GM12874 (cell line): Measurements from ENCODE around the gene ASIC1.

Source experiments
- TF ChIP-seq, protein P1 (sequence below): IDR thresholded peaks from 2 replicates; pipeline ENCODE4 v1.5.1; 2011; ENCODE audit warnings: low read depth, mild to moderate bottlenecking, control low read depth, low read length, moderate library complexity; ENCODE audit not compliant: insufficient read depth

The ASIC1 gene

DNA sequence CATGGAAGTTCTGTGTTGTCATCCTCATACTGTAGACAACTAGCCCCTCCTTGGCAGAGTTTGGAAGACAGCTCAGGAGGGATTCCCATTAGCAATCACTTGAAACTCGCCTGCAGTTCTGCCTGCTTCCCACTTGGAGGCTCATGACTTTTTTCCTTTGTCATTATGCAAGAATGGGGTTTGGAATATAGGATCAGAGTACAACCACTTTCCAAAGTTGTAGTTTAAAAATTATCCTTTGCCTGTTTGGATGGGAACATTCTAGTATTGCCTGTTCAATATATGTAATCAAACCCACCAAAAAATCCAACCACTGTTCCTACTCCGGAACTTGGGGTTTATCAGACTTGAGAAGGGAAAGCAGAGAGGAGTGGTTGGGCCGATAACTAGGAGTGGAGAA is 44.3 kb downstream of the ASIC1 start:
- TF ChIP-seq, protein P1, sequence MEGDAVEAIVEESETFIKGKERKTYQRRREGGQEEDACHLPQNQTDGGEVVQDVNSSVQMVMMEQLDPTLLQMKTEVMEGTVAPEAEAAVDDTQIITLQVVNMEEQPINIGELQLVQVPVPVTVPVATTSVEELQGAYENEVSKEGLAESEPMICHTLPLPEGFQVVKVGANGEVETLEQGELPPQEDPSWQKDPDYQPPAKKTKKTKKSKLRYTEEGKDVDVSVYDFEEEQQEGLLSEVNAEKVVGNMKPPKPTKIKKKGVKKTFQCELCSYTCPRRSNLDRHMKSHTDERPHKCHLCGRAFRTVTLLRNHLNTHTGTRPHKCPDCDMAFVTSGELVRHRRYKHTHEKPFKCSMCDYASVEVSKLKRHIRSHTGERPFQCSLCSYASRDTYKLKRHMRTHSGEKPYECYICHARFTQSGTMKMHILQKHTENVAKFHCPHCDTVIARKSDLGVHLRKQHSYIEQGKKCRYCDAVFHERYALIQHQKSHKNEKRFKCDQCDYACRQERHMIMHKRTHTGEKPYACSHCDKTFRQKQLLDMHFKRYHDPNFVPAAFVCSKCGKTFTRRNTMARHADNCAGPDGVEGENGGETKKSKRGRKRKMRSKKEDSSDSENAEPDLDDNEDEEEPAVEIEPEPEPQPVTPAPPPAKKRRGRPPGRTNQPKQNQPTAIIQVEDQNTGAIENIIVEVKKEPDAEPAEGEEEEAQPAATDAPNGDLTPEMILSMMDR, result no peak

DNA sequence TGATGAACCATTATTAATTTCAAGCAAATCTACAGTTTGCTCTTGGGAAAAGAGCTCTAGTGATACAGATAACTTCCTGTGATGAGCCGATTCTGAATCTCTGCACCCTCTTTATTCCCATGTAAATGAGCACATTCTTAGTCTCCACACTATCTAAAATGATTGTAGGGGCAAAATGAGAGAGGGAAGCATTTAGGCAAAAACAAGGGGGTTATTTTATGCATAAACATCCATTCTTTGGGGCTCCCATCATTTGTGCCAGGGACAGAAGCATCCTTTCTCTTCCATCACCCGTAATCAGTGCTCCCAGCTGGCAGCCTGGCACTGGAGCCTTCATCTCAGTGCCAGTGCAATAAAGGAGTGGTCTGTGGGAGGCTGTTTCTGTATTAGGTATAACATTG is 44.7 kb downstream of the ASIC1 start:
- TF ChIP-seq, protein P1, result no peak

DNA sequence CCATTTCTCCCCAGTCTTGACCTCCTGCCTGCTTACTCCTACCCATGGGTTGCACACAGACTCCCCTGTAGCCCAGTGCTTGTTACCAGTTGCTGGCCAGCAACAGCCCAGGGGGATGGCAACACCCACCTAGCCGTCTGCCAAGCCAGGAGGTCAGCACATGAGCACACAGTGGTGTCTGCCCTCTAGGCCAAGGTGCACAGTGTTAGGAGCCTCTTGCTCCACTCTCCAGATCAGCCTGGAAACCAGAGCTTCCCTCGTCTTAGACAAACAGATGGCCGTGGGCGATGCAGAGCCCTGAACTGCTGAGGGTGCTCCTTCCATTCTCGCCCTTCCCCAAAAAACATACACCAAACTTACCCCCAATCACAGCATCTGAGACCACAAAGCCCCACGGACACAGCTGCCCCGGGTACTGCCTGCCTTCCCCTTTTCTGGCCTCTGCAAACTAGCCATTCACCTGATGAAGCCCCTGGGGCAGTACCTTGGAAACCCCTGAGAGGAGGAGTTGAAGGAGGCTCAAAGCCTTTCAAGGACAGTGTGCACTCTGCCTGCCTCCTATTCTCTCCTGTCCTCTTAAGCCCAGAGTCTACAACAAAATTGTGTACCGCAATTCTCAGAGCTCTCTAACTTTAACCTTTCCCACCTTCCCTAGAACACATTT is 45.4 kb downstream of the ASIC1 start:
- TF ChIP-seq, protein P1, result no peak

DNA sequence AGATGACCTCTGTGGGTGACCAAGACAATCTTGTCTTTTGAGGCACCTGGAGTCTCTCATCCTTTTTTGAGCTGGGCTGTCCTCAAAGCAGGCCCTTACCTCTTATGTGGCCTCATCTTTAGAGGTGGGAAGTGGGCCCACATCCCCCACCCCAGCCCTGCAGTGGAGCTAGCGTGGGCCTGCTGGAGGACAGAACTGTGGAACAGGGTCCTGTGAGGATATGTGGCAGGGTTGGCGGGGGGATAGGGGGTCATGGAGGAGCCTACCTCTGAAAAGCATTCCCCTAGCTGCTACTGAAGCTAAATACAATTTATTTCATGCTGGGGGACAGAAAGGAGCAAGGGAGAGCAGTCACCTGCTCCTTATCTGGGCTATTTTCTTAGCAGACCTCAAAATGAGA is 46.0 kb downstream of the ASIC1 start:
- TF ChIP-seq, protein P1, result no peak

DNA sequence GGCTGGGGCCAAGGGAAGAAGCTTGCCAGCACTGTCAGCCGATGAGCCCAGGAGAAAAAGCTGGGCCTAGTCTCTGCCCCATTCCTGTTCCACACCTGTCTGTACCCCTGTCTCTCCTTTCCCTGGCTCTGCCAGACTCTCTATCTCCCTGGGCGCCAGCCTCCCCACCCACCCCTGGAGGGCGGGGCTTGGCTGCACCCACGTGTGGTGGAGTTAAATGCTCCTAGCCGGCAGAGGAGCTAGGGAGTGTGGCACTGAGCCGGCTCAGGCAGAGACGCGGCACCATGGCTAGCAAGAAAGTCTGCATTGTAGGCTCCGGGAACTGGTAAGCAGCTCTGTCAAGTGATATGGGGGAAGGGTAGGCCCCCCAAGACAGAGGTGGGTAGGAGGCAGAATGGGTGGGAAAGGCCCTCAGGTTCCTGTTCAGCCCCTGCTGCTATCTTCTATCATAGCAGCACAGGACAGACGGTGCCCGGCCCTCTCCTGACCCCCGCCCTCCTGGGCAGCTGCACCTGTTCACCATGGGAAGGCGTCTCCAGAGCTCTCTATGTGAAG is 46.4 kb downstream of the ASIC1 start, which contains the start of gene GPD1:
TSS of gene GPD1 (plus strand) at position 242 of the 555 bp plus-strand sequence. CDS start at position 285, 43 bp downstream.
- TF ChIP-seq, protein P1, result no peak

DNA sequence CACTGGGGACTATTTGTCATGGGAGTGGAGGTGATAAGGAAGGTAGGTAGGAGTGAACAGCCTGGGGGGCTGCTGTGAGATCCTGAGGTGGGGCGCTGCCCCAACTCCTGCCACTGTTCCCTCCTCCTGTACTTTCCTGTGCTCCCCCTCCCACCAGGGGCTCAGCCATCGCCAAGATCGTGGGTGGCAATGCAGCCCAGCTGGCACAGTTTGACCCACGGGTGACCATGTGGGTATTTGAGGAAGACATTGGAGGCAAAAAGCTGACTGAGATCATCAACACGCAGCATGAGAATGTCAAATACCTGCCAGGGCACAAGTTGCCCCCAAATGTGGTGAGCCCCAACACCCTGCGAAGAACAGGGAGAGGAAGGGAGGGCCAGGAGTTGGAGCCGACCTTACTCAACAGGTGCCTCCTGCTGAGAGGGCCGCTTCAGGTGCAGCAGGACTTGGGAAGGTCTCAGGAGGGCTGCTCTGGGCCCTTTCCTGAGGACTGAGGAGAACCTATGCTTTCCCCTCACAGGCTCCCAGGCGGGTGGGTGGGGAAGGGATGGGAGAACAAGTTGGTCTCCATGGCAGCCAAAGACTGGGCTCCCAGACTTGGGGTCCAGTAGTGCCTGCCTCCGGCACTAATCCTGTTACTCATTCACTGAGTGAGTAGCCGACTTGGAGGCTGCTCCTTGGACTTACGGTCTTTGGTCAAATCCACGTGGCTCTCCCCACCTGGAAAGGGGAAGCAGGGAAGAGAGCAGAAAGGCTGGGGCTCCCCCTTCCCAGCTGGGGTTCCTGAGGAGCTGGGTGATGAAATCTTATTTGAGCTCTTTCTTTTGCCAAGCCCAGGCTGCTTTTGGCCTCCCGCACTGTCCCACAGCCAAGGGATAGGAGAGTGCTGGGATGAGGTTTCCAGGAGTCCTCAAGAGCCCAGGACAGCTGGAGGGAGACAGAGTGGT is 47.3 kb downstream of the ASIC1 start:
- TF ChIP-seq, protein P1, result no peak

DNA sequence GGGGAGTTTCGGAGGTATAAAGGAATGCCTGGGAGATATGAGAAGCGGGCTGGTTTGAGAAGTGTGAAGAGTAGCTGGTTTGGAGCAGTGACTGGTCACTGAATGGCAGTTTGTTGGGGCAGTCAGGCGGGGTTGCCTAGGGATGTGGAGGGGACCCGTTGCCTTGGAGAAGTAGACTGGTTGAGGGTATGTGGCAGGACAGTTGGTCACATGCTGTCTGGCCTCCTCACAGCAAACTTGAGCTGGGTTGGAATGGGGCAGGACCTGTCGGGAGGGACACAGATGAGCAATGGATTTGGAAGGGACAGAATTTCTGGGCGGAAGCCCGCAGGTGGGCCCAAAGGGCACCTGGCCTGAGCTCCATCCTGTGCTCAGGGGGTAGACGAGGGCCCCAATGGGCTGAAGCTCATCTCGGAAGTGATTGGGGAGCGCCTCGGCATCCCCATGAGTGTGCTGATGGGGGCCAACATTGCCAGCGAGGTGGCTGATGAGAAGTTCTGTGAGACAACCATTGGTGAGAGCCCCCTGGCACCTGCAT is 48.6 kb downstream of the ASIC1 start:
- TF ChIP-seq, protein P1, result no peak
